Mucosa of stomach (tissue), 1 donor: ENCODE data around the gene PABPN1.

Experiments used
- H3K27me3 ChIP-seq: one replicate; pipeline ENCODE4 v1.7.0; 2013; ENCODE audit warnings: mild to moderate bottlenecking, low read length; ENCODE audit not compliant: control insufficient read depth, insufficient read depth
- H3K36me3 ChIP-seq: one replicate; pipeline ENCODE4 v1.7.0; 2013; ENCODE audit warnings: low read length; ENCODE audit not compliant: control insufficient read depth, insufficient read depth
- H3K4me1 ChIP-seq: one replicate; pipeline ENCODE4 v1.7.0; 2013; ENCODE audit warnings: mild to moderate bottlenecking, low read length; ENCODE audit not compliant: control insufficient read depth, insufficient read depth
- H3K4me3 ChIP-seq: one replicate; pipeline ENCODE4 v1.7.0; 2013; ENCODE audit warnings: low read length
- H3K9ac ChIP-seq: one replicate; pipeline ENCODE4 v1.7.0; 2013; ENCODE audit warnings: mild to moderate bottlenecking, low read length, moderate library complexity
- H3K9me3 ChIP-seq: one replicate; pipeline ENCODE4 v1.7.0; 2013; ENCODE audit warnings: mild to moderate bottlenecking, low read length, moderate library complexity; ENCODE audit not compliant: control insufficient read depth
- donor health status: Pancreatic carcinoma.

PABPN1 gene

GRCh38 chr14:23359167-23359626, 37.9 kb downstream of the PABPN1 start:
- H3K4me3 ChIP-seq = no peak overlapping the region
- H3K9me3 ChIP-seq = no peaks in the 10 kb centered on the region
- H3K9ac ChIP-seq = no peak overlapping the region
- H3K4me1 ChIP-seq = no peaks in the 10 kb centered on the region
- no peaks in the 10 kb centered on the region for H3K36me3 ChIP-seq
- H3K27me3 ChIP-seq = peaks cover 13% of the 10 kb centered on the region

GRCh38 chr14:23359722-23360447, 38.6 kb downstream of the PABPN1 start:
- peaks cover 5% of the 10 kb centered on the region for H3K4me1 ChIP-seq
- no peak overlapping the region for H3K4me3 ChIP-seq
- H3K9me3 ChIP-seq = no peaks in the 10 kb centered on the region
- H3K9ac ChIP-seq = no peak overlapping the region
- no peaks in the 10 kb centered on the region for H3K36me3 ChIP-seq
- H3K27me3 ChIP-seq = peaks cover 19% of the 10 kb centered on the region

- no peak overlapping the region for H3K9ac ChIP-seq
- H3K36me3 ChIP-seq = no peaks in the 10 kb centered on the region
- peaks cover 21% of the 10 kb centered on the region for H3K27me3 ChIP-seq
- H3K4me3 ChIP-seq = no peak overlapping the region
- peaks cover 5% of the 10 kb centered on the region for H3K4me1 ChIP-seq
- no peaks in the 10 kb centered on the region for H3K9me3 ChIP-seq
Observed at GRCh38 chr14:23360496-23360895, 39.2 kb downstream of the PABPN1 start.

- no peaks in the 10 kb centered on the region for H3K36me3 ChIP-seq
- H3K9ac ChIP-seq = no peak overlapping the region
- H3K4me1 ChIP-seq = peaks cover 5% of the 10 kb centered on the region
- H3K9me3 ChIP-seq = no peaks in the 10 kb centered on the region
- H3K4me3 ChIP-seq = no peak overlapping the region
- peaks cover 27% of the 10 kb centered on the region for H3K27me3 ChIP-seq
Observed at GRCh38 chr14:23361320-23361719, 40.1 kb downstream of the PABPN1 start.

GRCh38 chr14:23361763-23362162, 40.5 kb downstream of the PABPN1 start:
- Histone ChIP-seq H3K36me3 (no peaks in the 10 kb centered on the region), H3K4me1 (peaks cover 5% of the 10 kb centered on the region), H3K9ac (no peak overlapping the region), H3K4me3 (no peak overlapping the region), H3K9me3 (no peaks in the 10 kb centered on the region), H3K27me3 (peaks cover 27% of the 10 kb centered on the region)

GRCh38 chr14:23362200-23362599, 40.9 kb downstream of the PABPN1 start:
- Histone ChIP-seq H3K4me1 (peaks cover 5% of the 10 kb centered on the region), H3K9me3 (no peaks in the 10 kb centered on the region), H3K4me3 (no peak overlapping the region), H3K27me3 (peaks cover 27% of the 10 kb centered on the region), H3K9ac (no peak overlapping the region), H3K36me3 (no peaks in the 10 kb centered on the region)

GRCh38 chr14:23364164-23365035, 43.1 kb downstream of the PABPN1 start:
- Histone ChIP-seq H3K9ac (peak overlapping the region; percentile 60), H3K27me3 (peaks cover 27% of the 10 kb centered on the region), H3K4me1 (peaks cover 5% of the 10 kb centered on the region), H3K9me3 (no peaks in the 10 kb centered on the region), H3K4me3 (no peak overlapping the region), H3K36me3 (no peaks in the 10 kb centered on the region)

GRCh38 chr14:23365036-23365731, 43.9 kb downstream of the PABPN1 start, which contains the start of gene EFS:
Gene EFS, minus strand, starts transcription at chr14:23365172. Its CDS starts 147 bp downstream, at chr14:23365025.
- Histone ChIP-seq H3K9me3 (no peaks in the 10 kb centered on the region), H3K9ac (peak within 1 kb of the TSS; percentile 60), H3K4me1 (peaks cover 5% of the 10 kb centered on the region), H3K4me3 (no peak within 1 kb of the TSS), H3K27me3 (peaks cover 24% of the 10 kb centered on the region), H3K36me3 (no peaks in the 10 kb centered on the region)

- Histone ChIP-seq H3K27me3 (peaks cover 23% of the 10 kb centered on the region), H3K9ac (peak overlapping the region; percentile 43), H3K4me3 (no peak overlapping the region), H3K9me3 (no peaks in the 10 kb centered on the region), H3K36me3 (no peaks in the 10 kb centered on the region), H3K4me1 (peaks cover 5% of the 10 kb centered on the region)
Observed at GRCh38 chr14:23365732-23366425, 44.6 kb downstream of the PABPN1 start.

- Histone ChIP-seq H3K9me3 (no peaks in the 10 kb centered on the region), H3K36me3 (no peaks in the 10 kb centered on the region), H3K4me1 (peaks cover 5% of the 10 kb centered on the region), H3K4me3 (no peak overlapping the region), H3K9ac (no peak overlapping the region), H3K27me3 (peaks cover 23% of the 10 kb centered on the region)
Observed at GRCh38 chr14:23366426-23366921, 45.2 kb downstream of the PABPN1 start.

GRCh38 chr14:23370221-23370620, 49.0 kb downstream of the PABPN1 start:
- no peak overlapping the region for H3K4me3 ChIP-seq
- H3K4me1 ChIP-seq = no peaks in the 10 kb centered on the region
- peaks cover 9% of the 10 kb centered on the region for H3K27me3 ChIP-seq
- H3K9ac ChIP-seq = no peak overlapping the region
- H3K9me3 ChIP-seq = no peaks in the 10 kb centered on the region
- no peaks in the 10 kb centered on the region for H3K36me3 ChIP-seq
